PC-9 (cell line): Measurements from ENCODE around the gene ZNF708.

Experiments used
- EZH2 ChIP-seq: fragments of 200-600 bp; sonication (generic); IDR thresholded peaks from 2 replicates; pipeline ENCODE4 v1.8.0; 2017; ENCODE audit warnings: antibody characterized with exemption, low read depth
- TF ChIP-seq, protein P1 (sequence below): fragments of 200-600 bp; sonication (generic); conservative IDR thresholded peaks from 2 replicates; pipeline ENCODE4 v1.6.1; 2017; ENCODE audit warnings: mixed run types, antibody characterized with exemption, mild to moderate bottlenecking, moderate library complexity

- no peak for TF ChIP-seq EZH2
- TF ChIP-seq, protein P1, sequence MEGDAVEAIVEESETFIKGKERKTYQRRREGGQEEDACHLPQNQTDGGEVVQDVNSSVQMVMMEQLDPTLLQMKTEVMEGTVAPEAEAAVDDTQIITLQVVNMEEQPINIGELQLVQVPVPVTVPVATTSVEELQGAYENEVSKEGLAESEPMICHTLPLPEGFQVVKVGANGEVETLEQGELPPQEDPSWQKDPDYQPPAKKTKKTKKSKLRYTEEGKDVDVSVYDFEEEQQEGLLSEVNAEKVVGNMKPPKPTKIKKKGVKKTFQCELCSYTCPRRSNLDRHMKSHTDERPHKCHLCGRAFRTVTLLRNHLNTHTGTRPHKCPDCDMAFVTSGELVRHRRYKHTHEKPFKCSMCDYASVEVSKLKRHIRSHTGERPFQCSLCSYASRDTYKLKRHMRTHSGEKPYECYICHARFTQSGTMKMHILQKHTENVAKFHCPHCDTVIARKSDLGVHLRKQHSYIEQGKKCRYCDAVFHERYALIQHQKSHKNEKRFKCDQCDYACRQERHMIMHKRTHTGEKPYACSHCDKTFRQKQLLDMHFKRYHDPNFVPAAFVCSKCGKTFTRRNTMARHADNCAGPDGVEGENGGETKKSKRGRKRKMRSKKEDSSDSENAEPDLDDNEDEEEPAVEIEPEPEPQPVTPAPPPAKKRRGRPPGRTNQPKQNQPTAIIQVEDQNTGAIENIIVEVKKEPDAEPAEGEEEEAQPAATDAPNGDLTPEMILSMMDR, result no peak
Observed at GRCh38 chr19:21264416-21264815, 64.8 kb downstream of the ZNF708 start.
